HG03521 (cell line): ENCODE data around the gene AKR1C3.
"Not testable (repeated sequence)": the region's sequence is repeated elsewhere in the genome, so short reads cannot be mapped to it uniquely, and the experiment has no call there.

Experiments
- ATAC-seq: cut with Tn5 transposase; IDR thresholded peaks from one replicate; pipeline ENCODE4 v1.9.1; 2021; ENCODE audit warnings: mild to moderate bottlenecking, moderate library complexity; ENCODE audit not compliant: unreplicated experiment

Gene AKR1C3

DNA sequence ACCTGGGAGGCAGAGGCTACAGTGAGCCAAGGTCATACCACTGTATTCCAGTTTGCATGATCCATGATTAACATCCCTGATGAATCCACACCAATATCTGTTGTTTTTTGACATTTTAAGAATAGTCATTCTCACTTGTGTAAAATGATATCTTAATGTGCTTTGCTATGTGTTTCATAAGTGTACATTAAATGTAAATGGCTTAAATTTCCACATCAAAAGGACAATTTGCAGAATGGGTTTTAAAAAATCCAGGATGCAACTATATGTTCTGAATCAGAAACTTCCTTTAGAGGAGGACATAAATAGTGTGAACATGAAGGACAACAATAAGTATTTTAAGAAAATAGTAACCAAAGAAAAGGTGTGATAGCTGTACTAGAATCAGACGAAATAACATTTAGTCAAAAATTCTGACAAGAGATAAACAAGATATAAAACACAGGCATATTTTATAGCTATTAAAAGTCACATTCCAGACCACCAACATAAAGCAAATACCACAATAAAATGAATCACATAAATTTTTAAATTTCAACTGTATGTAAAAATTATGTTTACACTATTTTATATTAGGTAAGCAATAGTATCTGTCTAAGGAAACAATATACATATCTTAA lies 42.4 kb downstream of the AKR1C3 start:
- ATAC-seq = no peak

GRCh38 chr10:5137699-5138098 lies 43.5 kb downstream of the AKR1C3 start:
- ATAC-seq = not testable (repeated sequence)

GRCh38 chr10:5142199-5142598 lies 48.0 kb downstream of the AKR1C3 start:
- ATAC-seq = no peak

DNA sequence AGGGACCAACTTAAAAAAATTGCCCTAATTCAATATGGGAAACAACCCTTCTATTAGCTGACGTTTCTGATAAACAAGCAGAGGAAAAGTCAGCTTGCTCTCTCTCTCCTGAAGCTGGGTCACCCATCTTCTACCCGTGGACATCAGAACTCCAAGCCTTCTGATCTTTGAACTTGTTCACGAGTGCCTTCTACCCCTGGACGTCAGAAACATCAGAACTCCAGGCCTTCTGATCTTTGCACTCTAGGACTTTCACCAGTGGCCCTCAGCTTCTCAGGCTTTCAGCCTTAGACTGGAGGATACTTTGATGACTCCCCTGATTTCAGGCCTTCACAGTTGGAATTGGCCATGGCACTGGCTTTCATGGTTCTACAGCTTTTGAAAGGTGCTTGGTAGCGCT lies 48.9 kb downstream of the AKR1C3 start:
- no peak for ATAC-seq

DNA sequence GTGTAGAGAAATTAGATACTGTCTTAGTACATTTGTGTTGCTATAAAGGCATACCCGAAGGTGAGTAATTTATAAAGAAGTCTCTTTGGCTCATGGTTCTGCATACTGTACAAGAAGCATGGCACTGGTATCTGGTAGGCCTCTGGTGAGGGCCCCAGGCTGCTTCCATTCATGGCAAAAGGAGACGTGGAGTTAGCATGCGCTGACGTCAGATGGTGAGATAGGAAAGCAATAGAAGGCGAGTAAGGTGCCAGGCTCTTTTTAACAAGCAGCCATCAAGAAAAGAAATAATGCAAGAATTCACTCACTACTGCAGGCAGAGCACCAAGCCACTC lies 52.7 kb downstream of the AKR1C3 start:
- no peak for ATAC-seq

- ATAC-seq = no peak
These were observed 53.2 kb downstream of the AKR1C3 start for GRCh38 chr10:5147255-5147980.

GRCh38 chr10:5147981-5148677 lies 53.9 kb downstream of the AKR1C3 start:
- no peak for ATAC-seq

GRCh38 chr10:5148678-5149032 lies 54.4 kb downstream of the AKR1C3 start:
- ATAC-seq = no peak

- no peak for ATAC-seq
These were observed 56.9 kb downstream of the AKR1C3 start for GRCh38 chr10:5151076-5151475.

GRCh38 chr10:5155951-5156350 lies 61.7 kb downstream of the AKR1C3 start:
- no peak for ATAC-seq
